ENCODE results near the gene FLAD1. TPM values are rescaled to one million over a fixed set of nuclear protein-coding genes. Genes with fewer than 3 reads are reported as not detected.
"Not testable (repeated sequence)": the region's sequence is repeated elsewhere in the genome, so short reads cannot be mapped to it uniquely, and the experiment has no call there.

The FLAD1 gene
- total RNA-seq, 4 donors from 2014 or later, result 21.5 to 30.9 (median 29.5) TPM

GRCh38 chr1:154973344-154974101 is 9.6 kb upstream of the FLAD1 start:
- peak overlapping the region; percentile 96 to 99 (median 98) for H3K27ac ChIP-seq
- no peaks in the 10 kb centered on the region for H3K27me3 ChIP-seq

GRCh38 chr1:154974102-154974807 is 8.9 kb upstream of the FLAD1 start, which contains the start of gene CKS1B:
Gene CKS1B, plus strand, starts transcription at chr1:154974681. Its CDS starts 65 bp downstream, at chr1:154974746.
- Histone ChIP-seq H3K36me3 (peaks cover 0 to 22% (median 0%) of the 10 kb centered on the region in 3 donors), H3K4me3 (peak within 1 kb of the TSS; percentile 53 to 79 (median 64)), H3K27ac (peak within 1 kb of the TSS; percentile 96 to 99 (median 98)), H3K9me3 (no peaks in the 10 kb centered on the region), H3K4me1 (peaks cover 39 to 67% (median 46%) of the 10 kb centered on the region in 3 donors), H3K27me3 (no peaks in the 10 kb centered on the region)
- intact Hi-C loops (cut with DNase I), result no loop called here
- peak; percentile 95 for DNase-seq
- TF ChIP-seq, protein P1, sequence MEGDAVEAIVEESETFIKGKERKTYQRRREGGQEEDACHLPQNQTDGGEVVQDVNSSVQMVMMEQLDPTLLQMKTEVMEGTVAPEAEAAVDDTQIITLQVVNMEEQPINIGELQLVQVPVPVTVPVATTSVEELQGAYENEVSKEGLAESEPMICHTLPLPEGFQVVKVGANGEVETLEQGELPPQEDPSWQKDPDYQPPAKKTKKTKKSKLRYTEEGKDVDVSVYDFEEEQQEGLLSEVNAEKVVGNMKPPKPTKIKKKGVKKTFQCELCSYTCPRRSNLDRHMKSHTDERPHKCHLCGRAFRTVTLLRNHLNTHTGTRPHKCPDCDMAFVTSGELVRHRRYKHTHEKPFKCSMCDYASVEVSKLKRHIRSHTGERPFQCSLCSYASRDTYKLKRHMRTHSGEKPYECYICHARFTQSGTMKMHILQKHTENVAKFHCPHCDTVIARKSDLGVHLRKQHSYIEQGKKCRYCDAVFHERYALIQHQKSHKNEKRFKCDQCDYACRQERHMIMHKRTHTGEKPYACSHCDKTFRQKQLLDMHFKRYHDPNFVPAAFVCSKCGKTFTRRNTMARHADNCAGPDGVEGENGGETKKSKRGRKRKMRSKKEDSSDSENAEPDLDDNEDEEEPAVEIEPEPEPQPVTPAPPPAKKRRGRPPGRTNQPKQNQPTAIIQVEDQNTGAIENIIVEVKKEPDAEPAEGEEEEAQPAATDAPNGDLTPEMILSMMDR (IDR thresholded peaks at IDR 0.05), result peak in 1 of 6 experiments; percentile 18
- peak in 3 of 4 donors; percentile 65 to 70 (median 68) for TF ChIP-seq POLR2A (IDR thresholded peaks at IDR 0.05)
- 0 to 1% methylated on average over 42 to 47 of the region's 47 CpGs for WGBS, 2 donors

More at GRCh38 chr1:154973344-154974101, 9.6 kb upstream of the FLAD1 start:
- peaks cover 46 to 74% (median 53%) of the 10 kb centered on the region in 3 donors for H3K4me1 ChIP-seq
- DNase-seq, result peak; percentile 85
- H3K4me3 ChIP-seq, result peak overlapping the region; percentile 53 to 79 (median 64)
- H3K36me3 ChIP-seq, result peaks cover 0 to 24% (median 2%) of the 10 kb centered on the region in 3 donors
- H3K9me3 ChIP-seq, result no peaks in the 10 kb centered on the region
- TF ChIP-seq POLR2A (IDR thresholded peaks at IDR 0.05), result peak in 3 of 4 donors; percentile 9 to 83 (median 45)
- TF ChIP-seq, protein P1 (IDR thresholded peaks at IDR 0.05), result peak in 1 of 6 experiments; percentile 11
- intact Hi-C loops (cut with DNase I), result no loop called here
- WGBS, 2 donors, result 1 to 6% methylated on average over 31 to 37 of the region's 37 CpGs

- H3K27ac ChIP-seq, result peak overlapping the region; percentile 96 to 99 (median 98)
- H3K9me3 ChIP-seq, result no peaks in the 10 kb centered on the region
- H3K4me1 ChIP-seq, result peaks cover 32 to 60% (median 39%) of the 10 kb centered on the region in 3 donors
- intact Hi-C loops (cut with DNase I), result no loop called here
- DNase-seq, result peak; percentile 77
- 0 to 1% methylated on average over 29 to 30 of the region's 30 CpGs for WGBS, 2 donors
- peak overlapping the region; percentile 53 to 79 (median 64) for H3K4me3 ChIP-seq
- H3K36me3 ChIP-seq, result peaks cover 0 to 22% (median 0%) of the 10 kb centered on the region in 3 donors
- TF ChIP-seq, protein P1 (IDR thresholded peaks at IDR 0.05), result peak in 2 of 6 experiments; percentile 9 to 12
- peak in 3 of 4 donors; percentile 74 to 91 (median 78) for TF ChIP-seq POLR2A (IDR thresholded peaks at IDR 0.05)
- H3K27me3 ChIP-seq, result no peaks in the 10 kb centered on the region
Observed at GRCh38 chr1:154974808-154975408, 8.2 kb upstream of the FLAD1 start.

- peak in 1 of 4 donors; percentile 33 for TF ChIP-seq POLR2A (IDR thresholded peaks at IDR 0.05)
- TF ChIP-seq, protein P1 (IDR thresholded peaks at IDR 0.05), result no peak
- H3K27me3 ChIP-seq, result no peaks in the 10 kb centered on the region
- peak overlapping the region; percentile 53 to 79 (median 64) for H3K4me3 ChIP-seq
- intact Hi-C loops (cut with DNase I), result no loop called here
- H3K9me3 ChIP-seq, result no peaks in the 10 kb centered on the region
- 0 to 1% methylated on average over 13 to 20 of the region's 24 CpGs for WGBS, 2 donors
- H3K4me1 ChIP-seq, result peaks cover 26 to 54% (median 33%) of the 10 kb centered on the region in 3 donors
- peaks cover 0 to 27% (median 0%) of the 10 kb centered on the region in 3 donors for H3K36me3 ChIP-seq
- DNase-seq, result no peak
- H3K27ac ChIP-seq, result peak overlapping the region; percentile 96 to 99 (median 98)
Observed at GRCh38 chr1:154975409-154976059, 7.6 kb upstream of the FLAD1 start.

- H3K4me3 ChIP-seq; H3K9me3 ChIP-seq; H3K27ac ChIP-seq; H3K27me3 ChIP-seq; intact Hi-C loops (cut with DNase I); DNase-seq: not testable (repeated sequence)
- Histone ChIP-seq H3K36me3 (peaks cover 0 to 29% (median 0%) of the 10 kb centered on the region in 3 donors), H3K4me1 (peaks cover 10 to 38% (median 19%) of the 10 kb centered on the region in 3 donors)
- 42 to 50% methylated on average over 2 to 3 of the region's 3 CpGs for WGBS, 2 donors
Observed at GRCh38 chr1:154977762-154978161, 5.4 kb upstream of the FLAD1 start.
